T-helper 9 cell (primary cell): Measurements from ENCODE around the gene HIBCH.
"Not testable (repeated sequence)": the region's sequence is repeated elsewhere in the genome, so short reads cannot be mapped to it uniquely, and the experiment has no call there.

Experiments
- DNase-seq: peaks from one replicate; pipeline ENCODE4 v3.0.0-alpha.2; 2020
- total RNA-seq, 2 donors: gene quantifications; one replicate each; lab custom pipeline; 2026; lab: John Stamatoyannopoulos, UW

Gene HIBCH
- 6.8 to 11.9 reads per million in 2 donors for total RNA-seq

DNA sequence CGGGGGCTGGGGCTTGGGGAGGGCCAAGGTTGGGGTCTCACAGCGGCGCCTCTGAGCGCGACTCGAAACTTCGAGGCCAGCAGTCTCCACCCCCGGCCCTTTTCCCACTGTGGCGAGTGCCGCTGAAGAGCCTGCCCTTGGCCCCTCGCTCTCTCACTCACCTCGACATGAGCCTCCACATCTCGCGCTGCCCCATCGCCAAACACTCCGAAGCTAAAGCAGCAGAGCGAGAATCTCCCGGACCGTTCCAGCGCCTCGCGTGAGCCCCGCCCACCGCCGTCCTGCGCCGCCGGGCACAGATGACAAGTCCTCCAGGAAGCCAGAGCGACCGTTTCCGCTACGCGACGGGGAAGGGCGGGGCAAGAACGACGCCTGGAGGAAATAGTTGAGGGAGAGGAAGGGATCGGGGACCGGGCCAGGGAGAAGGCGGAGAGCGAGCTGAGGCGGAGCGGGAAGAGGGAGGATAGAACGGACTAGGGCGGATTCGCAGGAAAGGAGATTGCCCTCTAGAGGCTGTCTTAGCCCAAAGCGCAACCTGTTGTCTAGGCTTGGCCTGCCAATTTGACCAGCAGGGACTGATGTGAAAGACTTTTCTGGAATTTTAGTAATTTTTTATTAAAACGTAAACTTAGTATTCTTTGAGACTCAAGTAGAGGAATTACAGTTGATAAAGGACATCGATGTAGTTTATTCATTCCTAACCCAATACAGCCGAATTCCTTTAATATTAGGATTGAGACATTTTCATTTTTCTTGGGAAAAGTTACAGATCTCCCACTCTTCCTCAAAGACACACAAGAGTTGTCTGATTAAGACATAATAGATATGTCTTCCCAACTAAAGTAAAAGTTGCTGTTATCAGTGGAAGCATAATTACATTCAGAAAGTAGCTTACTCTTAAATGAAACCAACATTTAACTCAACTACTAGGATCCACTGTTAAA is at the start of gene HIBCH:
HIBCH (minus strand) TSS at position 272 of the 944 bp plus-strand sequence; CDS start at position 196, 76 bp downstream.
- DNase-seq: peak; percentile 77

GRCh38 chr2:190367091-190367490 is 47.5 kb upstream of the HIBCH start:
- no peak for DNase-seq

- no peak for DNase-seq
These were observed 46.7 kb upstream of the HIBCH start for GRCh38 chr2:190366248-190366753.

GRCh38 chr2:190365499-190366204 is 46.0 kb upstream of the HIBCH start:
- DNase-seq: no peak

- DNase-seq: no peak
These were observed 43.3 kb upstream of the HIBCH start for GRCh38 chr2:190362894-190363293.

GRCh38 chr2:190361572-190361971 is 41.9 kb upstream of the HIBCH start:
- DNase-seq: no peak

GRCh38 chr2:190360965-190361364 is 41.3 kb upstream of the HIBCH start:
- DNase-seq: no peak

GRCh38 chr2:190360561-190360960 is 40.9 kb upstream of the HIBCH start:
- DNase-seq: no peak

DNA sequence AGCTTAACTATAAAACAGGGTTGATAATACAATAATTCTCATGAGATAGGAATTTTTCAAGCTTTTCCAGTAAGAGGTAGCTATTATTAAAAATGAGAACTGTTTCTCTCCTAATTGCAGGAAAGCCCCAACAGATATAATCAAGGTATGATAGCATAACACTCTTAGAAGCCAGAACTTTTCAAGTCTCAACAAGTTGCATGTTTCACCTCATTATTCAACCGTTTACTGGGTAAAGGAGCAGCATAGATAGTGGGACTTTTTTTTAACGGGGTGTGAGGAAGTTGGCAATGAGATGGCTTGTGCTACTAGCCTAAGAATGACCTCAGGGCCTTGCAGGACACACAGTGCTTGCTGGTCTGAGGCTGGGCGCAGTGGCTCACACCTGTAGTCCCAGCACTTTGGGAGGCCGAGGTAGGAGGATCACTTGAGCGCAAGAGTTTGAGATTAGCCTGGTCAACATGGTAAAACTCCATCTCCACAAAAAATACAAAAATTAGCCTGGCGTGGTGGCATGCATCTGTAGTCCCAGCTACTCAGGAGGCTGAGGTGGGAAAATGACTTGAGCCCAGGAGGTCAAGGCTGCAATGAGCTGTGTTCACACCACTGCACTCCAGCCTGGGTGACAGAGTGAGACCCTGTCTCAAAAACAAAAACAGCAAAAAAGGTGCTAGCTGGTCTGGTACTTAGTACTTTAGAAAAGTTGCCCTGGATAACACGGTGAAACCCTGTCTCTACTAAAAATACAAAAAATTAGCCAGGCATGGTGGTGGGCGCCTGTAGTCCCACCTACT is 39.2 kb upstream of the HIBCH start:
- DNase-seq: not testable (repeated sequence)

DNA sequence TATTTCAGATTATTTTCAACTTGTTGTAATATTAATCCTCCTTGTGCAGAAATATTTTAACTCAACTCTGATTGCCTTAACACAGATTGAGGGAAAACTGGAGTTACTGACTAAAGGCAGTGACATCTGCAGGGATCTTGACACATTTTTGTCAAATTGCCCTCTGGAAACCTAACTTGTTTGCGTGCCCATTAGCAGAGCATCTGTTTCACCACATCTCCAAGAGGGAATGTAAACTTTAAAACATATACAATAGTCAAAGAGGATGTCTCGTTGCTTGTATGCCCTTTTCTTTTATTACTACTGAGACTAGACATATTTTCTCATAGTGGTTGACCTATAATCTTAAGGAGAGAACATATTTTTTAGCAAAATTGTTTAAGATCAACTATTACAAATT is 38.0 kb upstream of the HIBCH start:
- no peak for DNase-seq

GRCh38 chr2:190355968-190356644 is 36.5 kb upstream of the HIBCH start:
- DNase-seq: no peak

GRCh38 chr2:190354003-190354690 is 34.5 kb upstream of the HIBCH start:
- no peak for DNase-seq

DNA sequence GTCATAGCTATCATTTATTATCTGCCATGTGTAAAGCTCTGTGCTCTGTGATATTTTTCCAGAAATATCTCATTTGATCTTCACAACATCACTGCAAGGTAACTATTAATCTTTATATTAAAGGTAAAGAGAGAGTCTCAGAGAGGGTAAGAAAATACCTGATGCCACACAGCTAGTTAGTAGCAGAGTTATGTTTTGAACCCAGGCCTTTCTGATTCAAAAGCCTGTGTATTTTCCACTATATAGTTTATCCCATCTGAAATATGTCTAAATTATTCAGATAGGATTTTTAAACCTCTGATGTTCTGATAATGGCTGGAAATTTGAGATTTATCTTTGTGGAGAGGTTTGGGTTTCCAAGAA is 33.9 kb upstream of the HIBCH start:
- DNase-seq: no peak

DNA sequence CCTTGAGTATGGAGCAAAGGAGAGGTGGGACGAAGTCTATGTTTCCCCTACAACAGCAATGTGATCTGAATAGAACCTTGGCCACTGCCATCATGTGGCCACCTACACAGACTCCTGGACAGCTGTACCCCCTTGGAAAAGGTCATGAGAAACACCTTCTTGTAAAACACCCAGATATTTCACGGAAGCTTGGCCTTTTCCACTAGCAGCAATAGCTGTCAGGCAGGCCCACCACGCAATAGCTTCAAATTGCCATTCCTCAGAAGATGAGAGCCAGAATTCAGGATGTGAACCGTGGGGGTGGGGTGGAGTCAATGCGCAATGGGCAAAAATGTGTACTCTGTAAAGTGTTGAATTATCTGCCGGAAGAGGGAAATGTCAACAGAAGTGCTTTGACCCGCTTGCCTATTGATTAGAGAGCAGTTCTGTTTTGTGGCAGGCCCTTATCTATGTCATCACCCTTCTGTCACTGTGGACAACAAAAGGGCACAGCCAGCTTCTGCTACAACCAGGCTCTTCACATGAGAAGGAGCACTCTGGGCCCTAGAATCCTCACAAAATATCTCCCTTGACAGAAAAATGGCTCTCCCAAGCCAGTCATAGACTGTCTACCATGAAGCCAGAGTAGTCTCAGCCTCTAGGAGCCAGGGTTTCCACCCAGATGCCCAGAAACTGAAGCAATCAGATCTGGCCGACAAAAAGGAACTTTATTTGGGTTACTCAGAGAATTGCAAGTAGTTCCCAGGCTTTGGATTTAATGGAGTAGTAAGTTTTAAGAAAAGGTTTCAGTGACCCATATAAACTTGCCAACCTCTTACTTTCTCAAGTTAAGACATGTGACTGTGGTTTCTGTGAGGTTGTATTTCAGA is 33.3 kb upstream of the HIBCH start:
- DNase-seq: no peak

DNA sequence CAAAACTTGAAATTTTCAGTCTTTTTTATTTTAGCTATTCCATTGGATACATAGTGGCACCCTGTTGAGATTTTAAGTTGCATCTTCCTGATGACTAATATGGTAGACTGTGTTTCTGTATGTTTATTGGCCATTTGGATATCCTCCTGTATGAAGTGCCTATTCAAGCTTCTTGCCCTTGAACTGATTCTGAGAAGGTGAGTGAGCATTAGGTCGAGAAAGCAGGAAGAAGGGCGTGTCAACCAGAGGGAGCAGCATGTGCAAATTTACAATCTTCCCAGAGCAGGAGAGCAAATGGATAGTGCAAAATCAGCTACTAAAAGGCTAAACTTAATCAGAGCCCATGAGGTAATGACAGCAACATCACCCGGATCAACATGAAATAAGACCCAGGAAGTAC is 32.3 kb upstream of the HIBCH start:
- DNase-seq: no peak

DNA sequence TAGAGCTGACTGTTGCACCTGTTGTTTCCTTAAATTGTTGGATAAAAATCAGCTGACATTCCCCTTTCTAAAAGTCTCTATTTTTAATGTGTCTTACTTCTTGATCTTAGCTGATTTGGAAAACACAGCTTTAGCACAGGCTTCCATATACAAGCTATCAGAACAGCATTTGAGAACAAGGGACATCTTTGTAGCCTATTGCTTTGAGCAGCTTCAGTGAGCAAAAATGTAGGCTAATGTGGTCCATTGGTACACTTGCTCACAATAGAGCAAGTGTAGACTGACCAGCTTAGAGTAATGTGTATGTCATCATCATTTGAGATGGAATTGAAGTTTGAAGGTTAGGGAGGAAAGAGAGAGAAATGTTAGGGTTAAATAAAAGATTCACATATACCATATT is 30.7 kb upstream of the HIBCH start:
- no peak for DNase-seq

DNA sequence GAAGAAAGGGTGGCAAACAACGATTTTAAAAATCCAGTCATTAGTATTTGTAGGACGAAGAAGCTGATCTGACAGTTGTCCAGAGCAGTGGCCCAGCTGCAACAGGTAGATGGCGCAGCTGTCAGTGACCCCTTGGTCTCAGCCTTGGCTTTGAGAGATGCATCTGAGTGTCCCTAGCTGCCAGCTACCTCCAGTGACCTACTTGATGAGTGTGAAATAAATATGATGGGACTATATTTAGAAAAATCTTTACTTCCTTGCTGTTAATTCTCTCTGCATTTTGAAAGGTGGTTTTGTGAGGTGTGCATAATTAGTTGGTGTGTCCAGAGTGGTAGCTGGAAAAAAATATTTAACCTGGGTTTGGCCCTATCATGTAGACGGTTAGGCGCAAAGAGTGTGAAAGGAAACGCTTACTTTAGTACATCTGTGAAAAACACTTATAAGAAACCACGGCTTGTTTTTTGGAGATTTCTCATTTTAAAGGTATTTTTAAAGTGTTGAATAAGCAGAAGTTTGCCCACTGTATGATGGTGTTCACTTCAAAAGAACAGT is 24.7 kb upstream of the HIBCH start:
- DNase-seq: no peak

DNA sequence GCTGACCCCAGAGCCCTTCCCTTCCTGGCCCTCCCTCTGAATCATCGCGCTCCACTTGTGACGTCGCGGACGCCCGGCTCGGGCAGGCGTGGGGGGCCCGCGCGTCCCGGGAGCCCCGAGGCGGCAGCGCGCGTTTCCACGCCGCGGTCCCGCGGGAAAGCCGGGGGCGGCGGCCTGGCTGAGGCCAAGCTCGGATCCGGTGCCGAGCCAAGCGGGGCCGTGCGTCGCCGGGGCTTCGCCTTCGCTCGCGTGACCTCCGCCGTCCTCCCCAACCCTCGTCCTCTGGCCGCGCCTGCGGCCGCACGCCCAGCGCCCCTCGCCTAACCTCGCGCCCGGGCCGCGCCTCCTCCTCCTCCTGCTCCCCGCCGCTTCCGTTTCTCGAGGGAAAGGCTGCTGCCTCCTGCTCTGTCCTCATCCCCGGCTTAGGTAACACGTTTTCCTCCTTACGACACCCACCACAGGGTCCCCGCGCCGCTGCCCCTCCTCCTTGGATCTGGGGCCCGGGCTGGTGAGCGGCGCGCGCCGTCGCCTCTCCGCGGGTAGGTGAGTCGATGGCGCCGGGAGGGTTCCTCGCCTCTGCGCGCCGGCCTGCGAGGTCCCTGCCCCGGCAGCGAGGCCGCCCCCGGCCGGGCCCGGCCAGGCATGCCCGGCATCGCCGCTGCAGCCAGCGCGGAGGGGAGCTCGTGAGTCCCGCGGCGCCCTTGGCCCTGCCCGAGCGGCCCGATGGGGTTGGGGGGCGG is 24.1 kb upstream of the HIBCH start, which contains the start of gene INPP1:
INPP1 (plus strand) TSS at position 54 of the 740 bp plus-strand sequence. CDS start 16,514 bp downstream, outside the sequence.
- DNase-seq: peak; percentile 25

DNA sequence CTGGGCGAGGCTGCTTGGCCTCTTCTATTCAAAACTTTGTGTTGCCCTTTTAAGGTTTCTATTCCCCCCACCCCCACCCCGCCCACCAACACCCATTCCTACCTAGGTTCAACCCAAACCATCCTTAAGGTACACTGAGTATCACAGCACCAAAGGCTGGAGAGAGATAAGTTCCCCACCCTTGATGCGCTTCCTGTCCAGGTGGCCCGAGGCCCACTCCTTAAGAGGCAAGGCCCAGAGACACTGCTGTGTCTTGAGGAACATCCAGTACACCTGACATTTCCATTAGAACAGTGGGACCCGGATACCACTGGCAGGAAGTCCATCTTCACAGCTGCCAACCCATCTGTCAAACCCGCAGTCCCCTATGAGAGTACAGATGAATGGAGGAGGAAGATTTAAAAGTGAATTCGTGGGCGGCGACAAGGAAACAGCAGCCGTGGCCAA is 23.5 kb upstream of the HIBCH start:
- DNase-seq: no peak
